Measurements from ENCODE around the gene DHRS12.

Gene DHRS12

GRCh38 chr13:51814825-51815650 is 11.1 kb upstream of the DHRS12 start:
- no peaks in the 10 kb centered on the region; the same call in 1 of the 2 replicates for H3K4me1 ChIP-seq
- DNase-seq, result peak; percentile 69
- no peaks in the 10 kb centered on the region for H3K9me3 ChIP-seq
- H3K36me3 ChIP-seq, result no peaks in the 10 kb centered on the region
- peak; percentile 91 for TF ChIP-seq CTCF (IDR thresholded peaks at IDR 0.05; ENCODE audit: low read depth, low read length)
- H3K4me3 ChIP-seq (ENCODE audit: low read depth, low read length), result peak overlapping the region; percentile 26
- H3K27me3 ChIP-seq, result no peaks in the 10 kb centered on the region

- H3K9me3 ChIP-seq, result no peaks in the 10 kb centered on the region
- TF ChIP-seq CTCF (IDR thresholded peaks at IDR 0.05; ENCODE audit: low read depth, low read length), result no peak
- H3K36me3 ChIP-seq, result no peaks in the 10 kb centered on the region
- no peaks in the 10 kb centered on the region; the same call in 1 of the 2 replicates for H3K4me1 ChIP-seq
- H3K27me3 ChIP-seq, result no peaks in the 10 kb centered on the region
- DNase-seq, result no peak
- no peak overlapping the region for H3K4me3 ChIP-seq (ENCODE audit: low read depth, low read length)
Observed at GRCh38 chr13:51814071-51814470, 10.1 kb upstream of the DHRS12 start.

- Histone ChIP-seq H3K27me3 (no peaks in the 10 kb centered on the region), H3K36me3 (no peaks in the 10 kb centered on the region), H3K4me1 (no peaks in the 10 kb centered on the region; the same call in 1 of the 2 replicates), H3K9me3 (no peaks in the 10 kb centered on the region), H3K4me3 (ENCODE audit: low read depth, low read length) (no peak overlapping the region)
- no peak for DNase-seq
- TF ChIP-seq CTCF (IDR thresholded peaks at IDR 0.05; ENCODE audit: low read depth, low read length), result no peak
Observed at GRCh38 chr13:51811920-51812451, 8.0 kb upstream of the DHRS12 start.

- H3K4me1 ChIP-seq, result peaks cover 5% of the 10 kb centered on the region; the same call in 1 of the 2 replicates
- DNase-seq, result no peak
- TF ChIP-seq CTCF (IDR thresholded peaks at IDR 0.05; ENCODE audit: low read depth, low read length), result no peak
Observed at GRCh38 chr13:51811046-51811445, 7.1 kb upstream of the DHRS12 start.

GRCh38 chr13:51808811-51809210 is 4.8 kb upstream of the DHRS12 start:
- Histone ChIP-seq H3K27me3 (no peaks in the 10 kb centered on the region), H3K4me1 (peaks cover 5% of the 10 kb centered on the region; the same call in 1 of the 2 replicates), H3K4me3 (ENCODE audit: low read depth, low read length) (no peak overlapping the region), H3K36me3 (no peaks in the 10 kb centered on the region), H3K9me3 (no peaks in the 10 kb centered on the region)
- no peak for TF ChIP-seq CTCF (IDR thresholded peaks at IDR 0.05; ENCODE audit: low read depth, low read length)
- no peak for DNase-seq

More at GRCh38 chr13:51811046-51811445, 7.1 kb upstream of the DHRS12 start:
- no peaks in the 10 kb centered on the region for H3K36me3 ChIP-seq
- no peak overlapping the region for H3K4me3 ChIP-seq (ENCODE audit: low read depth, low read length)
- no peaks in the 10 kb centered on the region for H3K27me3 ChIP-seq
- H3K9me3 ChIP-seq, result no peaks in the 10 kb centered on the region

- Histone ChIP-seq H3K27me3 (no peaks in the 10 kb centered on the region), H3K36me3 (no peaks in the 10 kb centered on the region), H3K4me3 (ENCODE audit: low read depth, low read length) (no peak overlapping the region), H3K4me1 (peaks cover 18% of the 10 kb centered on the region), H3K9me3 (no peaks in the 10 kb centered on the region)
- no peak for TF ChIP-seq CTCF (IDR thresholded peaks at IDR 0.05; ENCODE audit: low read depth, low read length)
- DNase-seq, result no peak
Observed at GRCh38 chr13:51807041-51807440, 3.1 kb upstream of the DHRS12 start.

Measured in BE2C (cell line).